Measurements from ENCODE around the gene CDC6.

Gene CDC6

DNA sequence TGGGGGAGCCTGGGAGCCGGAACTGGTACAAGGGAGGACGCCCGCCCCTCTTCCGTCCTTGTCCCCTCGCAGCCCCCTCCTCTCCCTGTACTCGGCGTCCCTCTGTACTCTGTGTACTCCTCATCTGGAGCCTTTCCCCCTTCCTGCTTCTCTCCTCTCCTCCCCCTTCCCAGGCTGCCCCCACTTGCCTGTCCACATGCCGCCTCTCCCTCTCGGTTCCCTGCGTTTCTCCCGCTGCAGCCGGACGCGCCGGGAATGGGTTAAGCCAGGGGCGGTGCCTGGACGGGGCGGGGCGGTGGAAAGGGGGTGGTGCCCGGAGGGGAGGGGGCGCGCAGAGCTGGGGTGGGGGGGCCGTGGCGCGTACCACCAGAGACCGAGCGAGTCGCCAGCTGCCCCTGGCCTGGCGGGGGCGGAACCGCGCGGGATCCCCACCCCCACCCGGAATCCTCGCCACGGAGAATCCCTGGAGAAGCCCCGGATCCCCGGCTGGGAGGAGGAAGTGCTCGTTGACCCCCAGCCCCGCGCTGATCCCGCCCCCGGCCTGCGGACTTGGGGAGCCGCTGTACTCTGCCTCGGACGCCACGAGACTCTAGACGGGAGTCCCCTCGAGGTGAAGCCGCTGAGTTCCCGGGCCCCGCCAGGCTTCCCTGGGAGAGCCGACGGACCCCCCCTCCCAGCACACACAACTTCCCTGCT, 54.3 kb downstream of the CDC6 start:
- no peak overlapping the region for H3K27ac ChIP-seq (ENCODE audit: low read length)
- H3K4me2 ChIP-seq (ENCODE audit: low read length), result peak overlapping the region; percentile 93
- no peaks in the 10 kb centered on the region for H3K9me3 ChIP-seq (ENCODE audit: insufficient read depth, low read length)
- H4K20me1 ChIP-seq (ENCODE audit: insufficient read depth, low read length), result peaks cover 90% of the 10 kb centered on the region
- peaks cover 10% of the 10 kb centered on the region for H3K36me3 ChIP-seq (replicated peaks; ENCODE audit: low read depth, low read length)
- peak overlapping the region; percentile 78 for H3K4me3 ChIP-seq (ENCODE audit: low read length)
- TF ChIP-seq, protein P1, sequence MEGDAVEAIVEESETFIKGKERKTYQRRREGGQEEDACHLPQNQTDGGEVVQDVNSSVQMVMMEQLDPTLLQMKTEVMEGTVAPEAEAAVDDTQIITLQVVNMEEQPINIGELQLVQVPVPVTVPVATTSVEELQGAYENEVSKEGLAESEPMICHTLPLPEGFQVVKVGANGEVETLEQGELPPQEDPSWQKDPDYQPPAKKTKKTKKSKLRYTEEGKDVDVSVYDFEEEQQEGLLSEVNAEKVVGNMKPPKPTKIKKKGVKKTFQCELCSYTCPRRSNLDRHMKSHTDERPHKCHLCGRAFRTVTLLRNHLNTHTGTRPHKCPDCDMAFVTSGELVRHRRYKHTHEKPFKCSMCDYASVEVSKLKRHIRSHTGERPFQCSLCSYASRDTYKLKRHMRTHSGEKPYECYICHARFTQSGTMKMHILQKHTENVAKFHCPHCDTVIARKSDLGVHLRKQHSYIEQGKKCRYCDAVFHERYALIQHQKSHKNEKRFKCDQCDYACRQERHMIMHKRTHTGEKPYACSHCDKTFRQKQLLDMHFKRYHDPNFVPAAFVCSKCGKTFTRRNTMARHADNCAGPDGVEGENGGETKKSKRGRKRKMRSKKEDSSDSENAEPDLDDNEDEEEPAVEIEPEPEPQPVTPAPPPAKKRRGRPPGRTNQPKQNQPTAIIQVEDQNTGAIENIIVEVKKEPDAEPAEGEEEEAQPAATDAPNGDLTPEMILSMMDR (IDR thresholded peaks at IDR 0.05; ENCODE audit: low read depth, low read length), result no peak
- TF ChIP-seq EZH2phosphoT487 (IDR thresholded peaks at IDR 0.05; ENCODE audit: low read depth), result no peak
- H3K4me1 ChIP-seq (ENCODE audit: low read length), result peaks cover 24% of the 10 kb centered on the region
- H2AFZ ChIP-seq (ENCODE audit: low read depth, low read length), result no peak overlapping the region
- H3K79me2 ChIP-seq (ENCODE audit: low read length), result peaks cover 32% of the 10 kb centered on the region
- H3K9ac ChIP-seq (ENCODE audit: low read length), result peak overlapping the region; percentile 34; the same call in 1 of the 2 replicates
- no peaks in the 10 kb centered on the region for H3K27me3 ChIP-seq (ENCODE audit: low read depth, low read length)

GRCh38 chr17:40342504-40343218, 55.0 kb downstream of the CDC6 start:
- H4K20me1 ChIP-seq (ENCODE audit: insufficient read depth, low read length), result peaks cover 90% of the 10 kb centered on the region
- no peak overlapping the region for H3K4me2 ChIP-seq (ENCODE audit: low read length)
- H2AFZ ChIP-seq (ENCODE audit: low read depth, low read length), result no peak overlapping the region
- no peak overlapping the region for H3K27ac ChIP-seq (ENCODE audit: low read length)
- no peak overlapping the region for H3K4me3 ChIP-seq (ENCODE audit: low read length)
- peaks cover 35% of the 10 kb centered on the region for H3K79me2 ChIP-seq (ENCODE audit: low read length)
- peaks cover 10% of the 10 kb centered on the region for H3K36me3 ChIP-seq (replicated peaks; ENCODE audit: low read depth, low read length)
- no peak overlapping the region for H3K9ac ChIP-seq (ENCODE audit: low read length)
- TF ChIP-seq EZH2phosphoT487 (IDR thresholded peaks at IDR 0.05; ENCODE audit: low read depth), result no peak
- TF ChIP-seq, protein P1 (IDR thresholded peaks at IDR 0.05; ENCODE audit: low read depth, low read length), result no peak
- peaks cover 20% of the 10 kb centered on the region for H3K4me1 ChIP-seq (ENCODE audit: low read length)
- H3K27me3 ChIP-seq (ENCODE audit: low read depth, low read length), result no peaks in the 10 kb centered on the region
- H3K9me3 ChIP-seq (ENCODE audit: insufficient read depth, low read length), result no peaks in the 10 kb centered on the region

DNA sequence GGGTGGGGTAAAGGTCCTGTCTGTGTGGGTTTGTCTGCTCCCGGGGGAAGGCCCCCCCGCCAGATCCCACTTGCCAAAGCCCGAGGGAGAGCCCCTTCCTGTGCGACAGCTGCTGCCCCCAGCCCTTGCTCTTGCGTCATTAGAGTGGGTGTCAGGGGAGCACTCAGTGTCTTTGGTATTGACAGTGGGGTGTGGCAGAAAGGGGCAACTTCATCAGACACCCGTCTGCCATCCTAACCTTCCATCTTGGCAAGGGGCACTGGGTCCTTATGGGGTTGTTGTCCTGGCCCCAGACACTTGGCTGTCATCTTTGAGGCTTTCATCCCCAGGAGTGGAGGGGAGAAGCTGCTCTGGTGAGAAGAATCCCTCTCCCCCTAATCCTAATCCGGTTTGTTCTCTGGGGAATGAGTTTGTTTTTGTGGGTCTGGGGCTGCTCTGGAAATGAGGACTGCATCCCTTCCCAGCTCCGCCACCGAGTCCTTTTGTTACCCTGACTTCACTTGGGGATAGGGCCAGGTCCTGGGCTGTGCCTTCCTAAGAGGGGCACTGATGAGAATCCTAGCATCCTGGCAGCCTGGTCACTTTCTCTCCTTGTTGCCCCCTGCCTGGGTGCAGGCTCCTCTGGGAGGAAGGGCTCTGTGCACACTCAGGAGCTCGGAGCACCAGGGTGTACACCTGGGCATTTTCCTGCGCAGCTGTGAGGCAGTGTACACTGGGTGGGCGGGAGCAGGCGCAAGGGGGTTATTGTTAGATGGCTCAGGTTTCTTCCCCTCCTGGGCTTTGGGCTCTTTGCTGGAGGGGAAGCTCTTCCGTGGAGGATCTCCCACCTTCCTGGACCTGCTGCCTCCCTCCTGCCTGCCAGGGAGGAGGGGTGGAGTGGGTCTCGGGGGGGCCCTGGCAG, 55.8 kb downstream of the CDC6 start:
- no peaks in the 10 kb centered on the region for H3K9me3 ChIP-seq (ENCODE audit: insufficient read depth, low read length)
- H3K4me1 ChIP-seq (ENCODE audit: low read length), result peaks cover 13% of the 10 kb centered on the region; the same call in 1 of the 2 replicates
- peaks cover 7% of the 10 kb centered on the region for H3K36me3 ChIP-seq (replicated peaks; ENCODE audit: low read depth, low read length)
- peaks cover 38% of the 10 kb centered on the region for H3K79me2 ChIP-seq (ENCODE audit: low read length)
- TF ChIP-seq, protein P1 (IDR thresholded peaks at IDR 0.05; ENCODE audit: low read depth, low read length), result no peak
- TF ChIP-seq EZH2phosphoT487 (IDR thresholded peaks at IDR 0.05; ENCODE audit: low read depth), result no peak
- no peak overlapping the region for H2AFZ ChIP-seq (ENCODE audit: low read depth, low read length)
- no peak overlapping the region for H3K4me3 ChIP-seq (ENCODE audit: low read length)
- H3K27me3 ChIP-seq (ENCODE audit: low read depth, low read length), result no peaks in the 10 kb centered on the region
- H3K27ac ChIP-seq (ENCODE audit: low read length), result no peak overlapping the region
- H4K20me1 ChIP-seq (ENCODE audit: insufficient read depth, low read length), result peaks cover 90% of the 10 kb centered on the region
- no peak overlapping the region for H3K4me2 ChIP-seq (ENCODE audit: low read length)
- no peak overlapping the region for H3K9ac ChIP-seq (ENCODE audit: low read length)

Data from OCI-LY3 (cell line).